CD4-positive, CD25-positive, alpha-beta regulatory T cell (primary cell): ENCODE measurements around the gene DISC1. TPM values are rescaled to one million over a fixed set of nuclear protein-coding genes. Genes with fewer than 3 reads are reported as not detected.

Experiments
- ATAC-seq, 2 donors: fragments of 150-1000 bp; cut with Tn5 transposase; one replicate each; pipeline ENCODE4 v1.10.0; 2021; ENCODE audit warnings: low read depth in 2 of 2, moderate number of reproducible peaks in 2 of 2, moderate library complexity in 1 of 2
- DNase-seq, 3 donors: peaks; one replicate each; pipeline versions ENCODE4 v3.0.0 to v3.0.0-alpha.2; 2012 to 2022; ENCODE audit warnings: mixed read lengths in 1 of 3
- H3K27ac ChIP-seq: one replicate; pipeline ENCODE4 v1.7.0; 2013; ENCODE audit warnings: mild to moderate bottlenecking, low read length; ENCODE audit not compliant: insufficient read depth, poor library complexity, severe bottlenecking
- H3K27me3 ChIP-seq: one replicate; pipeline ENCODE4 v1.7.0; 2013; ENCODE audit warnings: low read length; ENCODE audit not compliant: control insufficient read depth, insufficient read depth
- H3K36me3 ChIP-seq: one replicate; pipeline ENCODE4 v1.7.0; 2013; ENCODE audit warnings: mild to moderate bottlenecking, low read length, moderate library complexity; ENCODE audit not compliant: control insufficient read depth, insufficient read depth
- H3K4me1 ChIP-seq: 2 replicates; pipeline ENCODE4 v1.7.0; 2013; ENCODE audit warnings: mild to moderate bottlenecking, low read length; ENCODE audit not compliant: insufficient read depth, control insufficient read depth, poor library complexity, severe bottlenecking
- H3K4me3 ChIP-seq: one replicate; pipeline ENCODE4 v1.7.0; 2013; ENCODE audit warnings: low read depth, mild to moderate bottlenecking, low read length, moderate library complexity
- H3K9me3 ChIP-seq, 2 experiments: 1 replicate in 1 of 2; 2 replicates in 1 of 2; pipeline ENCODE4 v1.7.0; 2013; ENCODE audit warnings: low read length in 2 of 2, mild to moderate bottlenecking in 1 of 2, moderate library complexity in 1 of 2; ENCODE audit not compliant: control insufficient read depth in 2 of 2
- H3K27ac Mint-ChIP-seq, 3 donors: one replicate each; pipeline ENCODE4 v1.8.0; 2020 to 2022; ENCODE audit warnings: mild to moderate bottlenecking in 3 of 3, mixed read lengths in 3 of 3, moderate library complexity in 2 of 3
- H3K27me3 Mint-ChIP-seq: one replicate; pipeline ENCODE4 v1.8.0; 2022; ENCODE audit warnings: mild to moderate bottlenecking, mixed read lengths
- H3K36me3 Mint-ChIP-seq: one replicate; pipeline ENCODE4 v1.8.0; 2020; ENCODE audit warnings: mixed read lengths
- H3K4me1 Mint-ChIP-seq, 4 donors: one replicate each; pipeline ENCODE4 v1.8.0; 2020 to 2022; ENCODE audit warnings: mixed read lengths in 4 of 4, mild to moderate bottlenecking in 1 of 4
- H3K4me3 Mint-ChIP-seq, 4 donors: one replicate each; pipeline ENCODE4 v1.8.0; 2020 to 2022; ENCODE audit warnings: mild to moderate bottlenecking in 4 of 4, mixed read lengths in 4 of 4, moderate library complexity in 3 of 4
- H3K9me3 Mint-ChIP-seq, 7 donors: one replicate each; pipeline ENCODE4 v1.8.0; 2020 to 2022; ENCODE audit warnings: mixed read lengths in 7 of 7, mild to moderate bottlenecking in 3 of 7, moderate library complexity in 2 of 7
- polyA plus RNA-seq, 4 donors: library from polyadenylated mRNA; unstranded; fragments of 300-500 nt; fragmentation: Illumina TruSeq; gene quantifications; one replicate each; pipeline ENCODE4 v1.2.3, GENCODE V29; 2021
- total RNA-seq: library from RNA; stranded (reverse); gene quantifications from one replicate; pipeline ENCODE4 v1.2.3, GENCODE V29; 2022

The DISC1 gene
- total and polyA plus RNA-seq, 5 donors from 2014 or later: 0.78 to 25.5 (median 2.5) TPM

DNA sequence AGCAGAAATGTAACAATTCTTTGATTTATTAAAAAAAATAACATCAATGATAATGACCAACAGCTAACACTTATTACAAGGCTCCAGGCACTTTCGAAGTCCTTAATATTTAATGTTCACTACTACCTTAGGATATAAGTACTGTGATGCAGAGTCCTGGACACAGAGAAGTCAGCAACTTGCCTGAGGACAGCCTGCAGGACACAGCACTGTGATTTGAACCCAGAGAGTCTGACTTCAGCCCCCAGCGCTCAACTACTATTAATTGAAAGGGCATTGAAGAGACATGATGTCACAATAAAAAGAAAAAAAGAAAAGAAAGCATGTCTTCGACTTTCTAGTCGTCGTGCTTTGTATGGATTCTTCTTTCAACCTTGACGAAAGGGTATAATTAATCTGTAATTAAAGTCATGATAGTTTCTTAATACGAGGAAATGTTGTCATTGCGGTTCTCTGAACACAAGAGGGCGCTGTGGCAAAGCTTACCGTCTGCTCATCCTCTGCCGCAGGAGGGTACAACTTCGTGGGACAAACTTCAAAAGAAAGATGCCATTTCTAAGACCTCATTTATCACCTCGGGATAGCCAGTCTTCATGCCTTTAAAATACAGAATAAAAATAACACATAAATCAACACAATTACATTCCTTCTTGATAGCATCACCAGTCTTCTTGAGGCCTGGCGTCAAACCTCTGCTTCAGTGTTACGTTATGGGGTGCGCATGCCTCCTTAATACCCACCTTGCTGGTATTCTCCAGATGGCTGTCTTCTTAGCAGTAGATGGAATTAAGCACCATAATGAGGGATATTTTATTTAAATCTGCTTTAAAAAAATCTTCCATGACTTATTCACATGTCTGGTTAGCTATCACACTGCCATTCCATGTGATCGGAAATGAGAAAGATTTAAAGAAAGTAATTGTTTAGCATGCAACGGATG, 240.1 kb downstream of the DISC1 start:
- no peaks in the 10 kb centered on the region for H3K27me3 ChIP-seq
- ATAC-seq: no peak
- no peaks in the 10 kb centered on the region for H3K36me3 ChIP-seq
- no peaks in the 10 kb centered on the region for H3K9me3 ChIP-seq
- DNase-seq: peak; percentile 10 to 67 (median 52)
- Mint-ChIP-seq H3K27ac (peak overlapping the region in 2 of 3 donors; percentile 7 to 11), H3K4me1 (peaks cover 0 to 16% (median 10%) of the 10 kb centered on the region in 4 donors), H3K4me3 (no peak overlapping the region), H3K9me3 (no peaks in the 10 kb centered on the region), H3K27me3 (no peaks in the 10 kb centered on the region), H3K36me3 (no peaks in the 10 kb centered on the region)
- H3K4me3 ChIP-seq: no peak overlapping the region
- no peak overlapping the region for H3K27ac ChIP-seq
- H3K4me1 ChIP-seq: no peaks in the 10 kb centered on the region

DNA sequence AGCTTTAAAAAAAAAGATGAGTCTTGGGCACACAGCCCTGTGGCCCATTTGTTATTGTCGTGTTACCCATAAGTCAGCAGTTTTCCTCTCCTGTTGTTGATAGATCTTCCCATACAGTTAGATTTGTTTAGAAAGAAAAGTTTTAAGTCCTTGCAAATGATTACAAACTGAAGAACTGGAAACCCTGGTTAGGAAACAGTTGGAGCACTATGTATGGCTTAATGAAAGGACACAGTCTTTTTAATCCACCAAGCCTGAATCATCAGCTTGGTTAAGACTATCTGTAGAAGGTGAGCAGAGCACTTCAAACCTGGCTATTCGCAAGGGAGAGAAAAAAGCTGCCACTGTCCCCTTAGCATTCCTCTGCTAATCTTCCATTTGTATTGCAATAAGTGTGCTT, 241.0 kb downstream of the DISC1 start:
- H3K27ac ChIP-seq: no peak overlapping the region
- DNase-seq: no peak
- ATAC-seq: no peak
- H3K27me3 ChIP-seq: no peaks in the 10 kb centered on the region
- no peaks in the 10 kb centered on the region for H3K27me3 Mint-ChIP-seq
- H3K4me1 Mint-ChIP-seq: peaks cover 0 to 19% (median 11%) of the 10 kb centered on the region in 4 donors
- no peaks in the 10 kb centered on the region for H3K36me3 ChIP-seq
- no peaks in the 10 kb centered on the region for H3K36me3 Mint-ChIP-seq
- no peak overlapping the region for H3K4me3 Mint-ChIP-seq
- no peak overlapping the region for H3K27ac Mint-ChIP-seq
- H3K9me3 ChIP-seq: no peaks in the 10 kb centered on the region
- no peaks in the 10 kb centered on the region for H3K4me1 ChIP-seq
- H3K9me3 Mint-ChIP-seq: no peaks in the 10 kb centered on the region
- H3K4me3 ChIP-seq: no peak overlapping the region

GRCh38 chr1:231869364-231869763, 242.8 kb downstream of the DISC1 start:
- Mint-ChIP-seq H3K4me1 (peaks cover 0 to 19% (median 11%) of the 10 kb centered on the region in 4 donors), H3K4me3 (no peak overlapping the region), H3K9me3 (no peaks in the 10 kb centered on the region), H3K27ac (peak overlapping the region in 1 of 3 donors; percentile 25), H3K27me3 (no peaks in the 10 kb centered on the region), H3K36me3 (peaks cover 3% of the 10 kb centered on the region)
- Histone ChIP-seq H3K27me3 (no peaks in the 10 kb centered on the region), H3K4me1 (no peaks in the 10 kb centered on the region), H3K27ac (no peak overlapping the region), H3K36me3 (no peaks in the 10 kb centered on the region), H3K4me3 (no peak overlapping the region), H3K9me3 (no peaks in the 10 kb centered on the region)
- DNase-seq (peak in 1 of 3 donors; percentile 14), ATAC-seq (no peak)

GRCh38 chr1:231871471-231871870, 244.9 kb downstream of the DISC1 start:
- Histone ChIP-seq H3K9me3 (peaks cover 0 to 11% of the 10 kb centered on the region in 2 experiments), H3K36me3 (no peaks in the 10 kb centered on the region), H3K4me1 (no peaks in the 10 kb centered on the region), H3K27me3 (no peaks in the 10 kb centered on the region), H3K27ac (no peak overlapping the region), H3K4me3 (no peak overlapping the region)
- peaks cover 0 to 5% (median 0%) of the 10 kb centered on the region in 7 donors for H3K9me3 Mint-ChIP-seq
- H3K36me3 Mint-ChIP-seq: peaks cover 8% of the 10 kb centered on the region
- DNase-seq: no peak
- no peak for ATAC-seq
- no peaks in the 10 kb centered on the region for H3K27me3 Mint-ChIP-seq
- H3K4me1 Mint-ChIP-seq: peaks cover 0 to 19% (median 11%) of the 10 kb centered on the region in 4 donors
- peak overlapping the region in 1 of 3 donors; percentile 23 for H3K27ac Mint-ChIP-seq
- H3K4me3 Mint-ChIP-seq: no peak overlapping the region

GRCh38 chr1:231871878-231872277, 245.3 kb downstream of the DISC1 start:
- Mint-ChIP-seq H3K4me1 (peaks cover 0 to 16% (median 11%) of the 10 kb centered on the region in 4 donors), H3K9me3 (peaks cover 0 to 5% (median 0%) of the 10 kb centered on the region in 7 donors), H3K27me3 (no peaks in the 10 kb centered on the region), H3K27ac (no peak overlapping the region), H3K36me3 (peaks cover 9% of the 10 kb centered on the region), H3K4me3 (no peak overlapping the region)
- DNase-seq: no peak
- no peak for ATAC-seq
- Histone ChIP-seq H3K36me3 (no peaks in the 10 kb centered on the region), H3K27me3 (no peaks in the 10 kb centered on the region), H3K4me1 (no peaks in the 10 kb centered on the region), H3K27ac (no peak overlapping the region), H3K4me3 (no peak overlapping the region), H3K9me3 (peaks cover 0 to 11% of the 10 kb centered on the region in 2 experiments)

DNA sequence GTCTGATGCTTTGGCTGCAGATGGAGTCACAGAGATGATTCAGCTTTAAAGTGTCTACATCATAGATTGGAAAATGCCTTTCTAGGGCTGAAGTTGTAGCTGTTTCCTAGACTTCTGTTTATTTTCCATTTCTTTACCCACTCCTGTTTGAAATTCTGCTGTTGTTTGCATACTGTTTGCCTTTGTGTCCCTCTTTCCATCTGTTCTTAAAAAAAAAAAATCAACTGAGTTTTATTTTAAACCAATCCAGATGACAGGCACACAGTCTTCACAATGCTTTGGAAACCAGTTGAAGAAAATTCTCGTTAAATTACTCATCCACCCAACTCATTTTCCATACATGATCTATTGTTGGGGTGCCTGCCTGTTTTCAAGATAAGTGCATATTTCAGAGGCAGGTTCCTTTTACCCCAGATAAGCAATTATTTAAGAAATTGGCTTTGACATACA, 245.9 kb downstream of the DISC1 start:
- H3K4me3 Mint-ChIP-seq: no peak overlapping the region
- Histone ChIP-seq H3K4me1 (no peaks in the 10 kb centered on the region), H3K27ac (no peak overlapping the region), H3K27me3 (no peaks in the 10 kb centered on the region), H3K4me3 (no peak overlapping the region), H3K9me3 (peaks cover 0 to 11% of the 10 kb centered on the region in 2 experiments), H3K36me3 (no peaks in the 10 kb centered on the region)
- peaks cover 9% of the 10 kb centered on the region for H3K36me3 Mint-ChIP-seq
- no peaks in the 10 kb centered on the region for H3K27me3 Mint-ChIP-seq
- H3K9me3 Mint-ChIP-seq: peaks cover 0 to 5% (median 0%) of the 10 kb centered on the region in 7 donors
- DNase-seq (no peak), ATAC-seq (no peak)
- peaks cover 0 to 15% (median 11%) of the 10 kb centered on the region in 4 donors for H3K4me1 Mint-ChIP-seq
- no peak overlapping the region for H3K27ac Mint-ChIP-seq

- Mint-ChIP-seq H3K9me3 (peaks cover 0 to 5% (median 0%) of the 10 kb centered on the region in 7 donors), H3K4me3 (no peak overlapping the region), H3K4me1 (peaks cover 0 to 5% (median 0%) of the 10 kb centered on the region in 4 donors), H3K27ac (no peak overlapping the region), H3K27me3 (no peaks in the 10 kb centered on the region), H3K36me3 (peaks cover 6% of the 10 kb centered on the region)
- no peaks in the 10 kb centered on the region for H3K27me3 ChIP-seq
- H3K9me3 ChIP-seq: peaks cover 0 to 11% of the 10 kb centered on the region in 2 experiments
- H3K4me3 ChIP-seq: no peak overlapping the region
- no peak overlapping the region for H3K27ac ChIP-seq
- H3K36me3 ChIP-seq: no peaks in the 10 kb centered on the region
- no peaks in the 10 kb centered on the region for H3K4me1 ChIP-seq
- DNase-seq: no peak
- no peak for ATAC-seq
These were observed 252.1 kb downstream of the DISC1 start for GRCh38 chr1:231878737-231879136.
